Upper lobe of left lung (tissue), 6 donors: ENCODE measurements around the gene SLC12A7. TPM values are rescaled to one million over a fixed set of nuclear protein-coding genes. Genes with fewer than 3 reads are reported as not detected.

Experiments
- ATAC-seq, 2 donors: fragments of 200-7000 bp; cut with Tn5 transposase; one replicate each; pipeline ENCODE4 v1.9.1; 2022; ENCODE audit warnings: mild to moderate bottlenecking in 2 of 2, moderate library complexity in 2 of 2; ENCODE audit not compliant: low FRiP score in 2 of 2
- DNase-seq, 2 donors: peaks; one replicate each; pipeline ENCODE4 v3.0.0-alpha.2; 2019 to 2020
- H3K27ac ChIP-seq, 4 donors: fragments of 200-600 bp; sonication (generic); one replicate each; pipeline ENCODE4 v1.5.1; 2016 to 2019
- H3K27me3 ChIP-seq, 4 donors: fragments of 200-600 bp; sonication (generic); one replicate each; pipeline ENCODE4 v1.5.1; 2017 to 2019
- H3K36me3 ChIP-seq, 4 donors: fragments of 200-600 bp; sonication (generic); one replicate each; pipeline ENCODE4 v1.5.1; 2016 to 2019
- H3K4me1 ChIP-seq, 4 donors: fragments of 200-600 bp; sonication (generic); one replicate each; pipeline ENCODE4 v1.5.1; 2018 to 2019
- H3K4me3 ChIP-seq, 4 donors: fragments of 200-600 bp; sonication (generic); one replicate each; pipeline ENCODE4 v1.5.1; 2017 to 2019; ENCODE audit warnings: mild to moderate bottlenecking in 2 of 4, moderate library complexity in 1 of 4
- H3K9me3 ChIP-seq, 4 donors: fragments of 200-600 bp; sonication (generic); one replicate each; pipeline ENCODE4 v1.5.1; 2018 to 2019
- EP300 ChIP-seq, 4 donors: sonication (generic); formaldehyde crosslinking; IDR thresholded peaks; one replicate each; pipeline ENCODE4 v1.5.1; 2017; ENCODE audit warnings: antibody characterized with exemption in 4 of 4, control low read depth in 2 of 4
- POLR2A ChIP-seq, 4 donors: fragments of 450-650 bp; IDR thresholded peaks; one replicate each; pipeline ENCODE4 v1.5.1; 2016 to 2017; ENCODE audit warnings: antibody characterized with exemption in 4 of 4, mild to moderate bottlenecking in 2 of 4
- POLR2AphosphoS5 ChIP-seq, 2 donors: sonication (generic); formaldehyde crosslinking; IDR thresholded peaks; one replicate each; pipeline ENCODE4 v1.5.1; 2017; ENCODE audit warnings: antibody characterized with exemption in 2 of 2
- WGBS, 2 donors: methylation state at CpG; one replicate each; pipeline ENCODE4 v1.1.5; 2017 to 2018; 5-methylcytosine and 5-hydroxymethylcytosine counted together
- total RNA-seq, 6 donors: library from RNA; depleted of rRNA in 4 of 6; stranded (reverse); fragments of >200 nt in 4 of 6; gene quantifications; one replicate each; pipeline versions ENCODE4 v1.1.0 to v1.2.1, GENCODE V29; 2016 to 2021
- TF ChIP-seq, protein P1 (sequence below), 6 experiments: fragments of 450-650 bp in 4 of 6; fragments of 200-600 bp in 2 of 6; sonication (generic) in 2 of 6; IDR thresholded peaks; one replicate each; pipeline ENCODE4 v1.5.1; 2016 to 2019; ENCODE audit warnings: antibody characterized with exemption in 6 of 6
- donor health status: DM: no; HTN: no; CAD: no; lungs with moderate emphysema.
- donor health status: DM: no; HTN: yes; CAD: no; lungs with severe emphysema.

SLC12A7 gene
- total RNA-seq, 6 donors from 2014 or later, result 31.3 to 138 (median 48.5) TPM

DNA sequence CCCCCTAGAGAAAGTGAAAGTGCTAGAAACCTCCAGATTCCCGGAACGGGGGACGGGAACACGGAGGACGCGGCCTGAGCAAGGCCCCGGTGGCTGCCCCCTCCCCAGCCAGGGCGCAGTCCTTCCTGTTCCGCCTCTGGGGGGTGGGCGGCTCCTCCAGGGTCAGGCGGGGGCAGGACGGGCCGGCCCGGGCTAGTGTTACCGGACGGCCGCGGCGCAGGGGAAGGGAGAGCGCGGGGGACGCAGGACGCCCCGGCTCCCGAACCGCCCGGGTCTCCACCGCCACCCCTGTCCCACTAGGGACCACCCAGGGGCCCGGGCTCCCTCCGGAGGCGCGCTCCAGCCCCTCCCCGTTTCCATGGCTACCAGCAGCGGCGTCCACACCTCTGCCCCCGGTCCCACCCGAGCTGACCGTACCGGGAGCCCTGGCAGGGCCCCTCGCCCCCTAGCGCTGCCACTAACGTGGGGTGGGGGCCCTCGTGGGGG is 579 bp downstream of the SLC12A7 start:
- H3K9me3 ChIP-seq, result no peaks in the 10 kb centered on the region
- H3K4me1 ChIP-seq, result peaks cover 19 to 50% (median 22%) of the 10 kb centered on the region in 4 donors
- H3K27ac ChIP-seq, result peak overlapping the region; percentile 87 to 92 (median 89)
- peak overlapping the region; percentile 63 to 93 (median 82) for H3K4me3 ChIP-seq
- WGBS, 2 donors, result 0% methylated on average over 3 to 5 of the region's 43 CpGs
- DNase-seq (peak; percentile 58 to 88), ATAC-seq (peak; percentile 42 to 63)
- TF ChIP-seq POLR2AphosphoS5 (IDR thresholded peaks at IDR 0.05), result peak; percentile 7 to 68
- TF ChIP-seq POLR2A (IDR thresholded peaks at IDR 0.05), result no peak
- TF ChIP-seq, protein P1, sequence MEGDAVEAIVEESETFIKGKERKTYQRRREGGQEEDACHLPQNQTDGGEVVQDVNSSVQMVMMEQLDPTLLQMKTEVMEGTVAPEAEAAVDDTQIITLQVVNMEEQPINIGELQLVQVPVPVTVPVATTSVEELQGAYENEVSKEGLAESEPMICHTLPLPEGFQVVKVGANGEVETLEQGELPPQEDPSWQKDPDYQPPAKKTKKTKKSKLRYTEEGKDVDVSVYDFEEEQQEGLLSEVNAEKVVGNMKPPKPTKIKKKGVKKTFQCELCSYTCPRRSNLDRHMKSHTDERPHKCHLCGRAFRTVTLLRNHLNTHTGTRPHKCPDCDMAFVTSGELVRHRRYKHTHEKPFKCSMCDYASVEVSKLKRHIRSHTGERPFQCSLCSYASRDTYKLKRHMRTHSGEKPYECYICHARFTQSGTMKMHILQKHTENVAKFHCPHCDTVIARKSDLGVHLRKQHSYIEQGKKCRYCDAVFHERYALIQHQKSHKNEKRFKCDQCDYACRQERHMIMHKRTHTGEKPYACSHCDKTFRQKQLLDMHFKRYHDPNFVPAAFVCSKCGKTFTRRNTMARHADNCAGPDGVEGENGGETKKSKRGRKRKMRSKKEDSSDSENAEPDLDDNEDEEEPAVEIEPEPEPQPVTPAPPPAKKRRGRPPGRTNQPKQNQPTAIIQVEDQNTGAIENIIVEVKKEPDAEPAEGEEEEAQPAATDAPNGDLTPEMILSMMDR (IDR thresholded peaks at IDR 0.05), result no peak
- no peak for TF ChIP-seq EP300 (IDR thresholded peaks at IDR 0.05)
- H3K27me3 ChIP-seq, result no peaks in the 10 kb centered on the region
- H3K36me3 ChIP-seq, result no peaks in the 10 kb centered on the region

DNA sequence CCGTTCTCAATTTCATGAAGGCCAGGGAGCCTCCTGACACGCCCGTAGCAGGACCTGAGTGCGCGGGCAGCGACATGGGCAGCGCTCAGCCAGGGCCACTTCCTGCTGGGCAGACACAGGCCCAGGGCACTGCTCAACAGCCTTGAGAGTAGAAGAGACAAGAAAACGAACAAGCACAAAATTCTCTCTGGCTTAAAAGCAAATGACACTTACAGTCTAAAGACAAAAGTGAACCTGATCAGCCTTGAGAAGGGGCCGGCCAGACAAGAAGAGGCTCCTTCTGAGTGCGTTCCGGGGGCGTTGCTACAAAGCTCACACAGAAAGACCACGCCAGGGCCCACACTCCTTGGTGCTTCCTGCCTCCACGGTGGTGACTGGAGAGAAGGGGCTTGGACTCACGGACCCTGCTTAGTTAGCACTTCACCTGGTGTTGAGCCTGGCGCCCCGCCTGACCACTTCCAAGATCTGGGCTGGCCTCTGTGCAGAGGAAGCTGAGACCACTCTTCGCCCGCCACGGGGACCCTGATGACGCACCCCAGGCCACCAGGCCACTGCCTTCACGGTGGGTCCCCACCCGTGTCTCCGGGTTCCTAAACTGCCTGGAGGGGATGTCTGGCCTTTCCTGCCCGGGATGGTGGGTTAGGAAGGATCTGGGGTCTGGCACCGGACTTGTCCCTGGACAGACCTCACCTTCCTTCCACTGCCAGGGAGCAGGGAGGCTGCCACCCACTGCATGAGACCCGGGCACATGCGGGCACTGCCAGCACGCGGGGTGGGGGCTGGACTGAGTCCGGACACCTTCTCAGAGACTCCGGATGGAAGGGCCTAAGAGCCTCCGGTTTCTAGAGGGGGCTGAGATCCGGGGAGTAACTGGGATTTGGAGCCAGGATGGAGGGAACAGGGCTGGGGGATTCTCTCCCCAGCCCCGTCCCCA is 1.3 kb downstream of the SLC12A7 start:
- WGBS, 2 donors, result 26 to 39% methylated on average over 23 to 35 of the region's 35 CpGs
- ATAC-seq (peak; percentile 7 to 58), DNase-seq (peak; percentile 68 to 84)
- peak overlapping the region; percentile 87 to 92 (median 89) for H3K27ac ChIP-seq
- TF ChIP-seq POLR2A (IDR thresholded peaks at IDR 0.05), result peak in 2 of 4 donors; percentile 3 to 9
- TF ChIP-seq POLR2AphosphoS5 (IDR thresholded peaks at IDR 0.05), result no peak
- no peaks in the 10 kb centered on the region for H3K27me3 ChIP-seq
- H3K4me3 ChIP-seq, result peak overlapping the region; percentile 63 to 93 (median 82)
- H3K4me1 ChIP-seq, result peaks cover 21 to 57% (median 29%) of the 10 kb centered on the region in 4 donors
- no peaks in the 10 kb centered on the region for H3K9me3 ChIP-seq
- H3K36me3 ChIP-seq, result no peaks in the 10 kb centered on the region

DNA sequence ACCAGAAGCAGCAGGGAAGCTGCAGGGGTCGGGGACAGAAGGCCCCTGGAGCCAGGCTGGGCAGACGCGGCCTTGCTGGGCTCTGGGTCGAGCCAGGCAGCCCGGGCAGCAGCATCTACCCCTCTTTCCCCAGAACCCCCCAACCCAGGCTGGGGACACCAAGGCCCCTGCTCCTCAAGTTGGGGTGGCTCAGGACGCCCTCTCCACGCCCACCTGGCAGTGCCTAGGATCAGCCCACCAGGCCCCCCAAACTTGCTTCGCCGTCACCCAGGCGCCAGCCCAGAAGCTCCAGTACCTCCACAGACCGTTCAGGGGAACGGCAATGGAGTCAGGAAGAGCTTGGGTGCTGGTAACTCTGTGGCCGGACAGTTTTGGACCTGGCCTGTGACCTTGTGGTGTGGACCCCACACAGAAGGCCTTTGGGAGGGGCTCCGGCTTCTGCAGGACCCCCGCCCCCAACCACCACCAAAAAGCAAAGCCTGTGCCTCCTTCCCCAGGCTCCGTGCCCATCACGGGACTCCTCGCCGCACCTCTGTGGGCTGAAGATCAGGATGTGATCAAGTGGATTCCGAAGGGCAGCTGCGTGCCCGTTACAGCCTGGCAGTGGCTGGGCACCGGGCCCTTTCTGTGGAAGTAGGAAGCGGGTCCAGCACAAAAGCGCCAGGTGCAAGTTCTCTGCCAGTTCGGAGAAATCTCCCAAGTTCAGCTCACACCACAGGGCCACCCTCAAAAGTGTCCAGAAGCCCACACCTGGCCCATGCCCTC is 2.1 kb downstream of the SLC12A7 start:
- no peak for ATAC-seq
- Histone ChIP-seq H3K4me1 (peaks cover 30 to 65% (median 37%) of the 10 kb centered on the region in 4 donors), H3K27ac (peak overlapping the region; percentile 87 to 92 (median 89))

DNA sequence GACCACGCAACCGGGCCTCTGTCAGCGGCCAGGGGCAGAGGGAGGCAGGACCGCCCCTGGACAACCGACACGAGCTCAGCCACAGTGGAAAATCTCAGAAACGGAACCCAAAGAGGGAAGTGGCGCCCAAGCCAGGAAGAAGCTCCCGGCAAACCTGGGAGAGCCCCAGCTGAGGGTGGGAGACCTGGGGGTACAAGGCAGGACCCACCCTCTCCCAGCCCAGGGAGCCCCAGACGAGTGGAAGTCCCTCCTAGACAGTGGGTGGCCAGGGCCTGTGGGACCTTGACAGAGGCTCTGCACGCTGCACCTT is 3.0 kb downstream of the SLC12A7 start:
- DNase-seq (no peak), ATAC-seq (peak in 1 of 2 donors; percentile 6)
- H3K4me1 ChIP-seq, result peaks cover 39 to 74% (median 46%) of the 10 kb centered on the region in 4 donors
- H3K27me3 ChIP-seq, result no peaks in the 10 kb centered on the region
- no peaks in the 10 kb centered on the region for H3K9me3 ChIP-seq
- 67 to 69% methylated on average over 8 to 11 of the region's 11 CpGs for WGBS, 2 donors
- H3K36me3 ChIP-seq, result no peaks in the 10 kb centered on the region
- H3K4me3 ChIP-seq, result peak overlapping the region in 1 of 4 donors; percentile 16
- H3K27ac ChIP-seq, result peak overlapping the region in 3 of 4 donors; percentile 73 to 89 (median 87)
- TF ChIP-seq EP300 (IDR thresholded peaks at IDR 0.05) (no peak), POLR2AphosphoS5 (IDR thresholded peaks at IDR 0.05) (no peak), POLR2A (IDR thresholded peaks at IDR 0.05) (no peak)
- TF ChIP-seq, protein P1 (IDR thresholded peaks at IDR 0.05), result no peak

More for the DNA sequence above, 2.1 kb downstream of the SLC12A7 start:
- TF ChIP-seq EP300 (IDR thresholded peaks at IDR 0.05) (no peak), POLR2AphosphoS5 (IDR thresholded peaks at IDR 0.05) (no peak), POLR2A (IDR thresholded peaks at IDR 0.05) (no peak)
- TF ChIP-seq, protein P1 (IDR thresholded peaks at IDR 0.05), result no peak
- peak in 1 of 2 donors; percentile 78 for DNase-seq
- 86 to 95% methylated on average over 4 to 26 of the region's 26 CpGs for WGBS, 2 donors
- Histone ChIP-seq H3K4me3 (peak overlapping the region in 2 of 4 donors; percentile 73 to 93), H3K36me3 (no peaks in the 10 kb centered on the region), H3K27me3 (no peaks in the 10 kb centered on the region), H3K9me3 (no peaks in the 10 kb centered on the region)
